Astrocyte of the cerebellum (primary cell): ENCODE data around the gene MYBBP1A.

ENCODE experiments used
- DNase-seq: peaks from one replicate; pipeline ENCODE4 v3.0.0-alpha.2; 2011; ENCODE audit warnings: low read depth
- H3K4me3 ChIP-seq: 2 replicates; pipeline ENCODE4 v1.5.1; 2011; ENCODE audit warnings: mild to moderate bottlenecking, low read depth, low read length, moderate library complexity
- CTCF ChIP-seq: IDR thresholded peaks from 2 replicates; pipeline ENCODE4 v1.5.1; 2012; ENCODE audit warnings: low read length, low read depth, moderate library complexity, mild to moderate bottlenecking; ENCODE audit errors: missing control alignments
- in situ Hi-C: cut with HindIII; loops from 2 replicates; pipeline ENCODE4 v1.10.0; 2017; ENCODE audit warnings: low sequenced_read_pairs

The MYBBP1A gene

GRCh38 chr17:4527566-4528125 lies 27.5 kb downstream of the MYBBP1A start:
- no peak for DNase-seq
- in situ Hi-C loops: no loop called here
- no peak overlapping the region for H3K4me3 ChIP-seq
- TF ChIP-seq CTCF: no peak

DNA sequence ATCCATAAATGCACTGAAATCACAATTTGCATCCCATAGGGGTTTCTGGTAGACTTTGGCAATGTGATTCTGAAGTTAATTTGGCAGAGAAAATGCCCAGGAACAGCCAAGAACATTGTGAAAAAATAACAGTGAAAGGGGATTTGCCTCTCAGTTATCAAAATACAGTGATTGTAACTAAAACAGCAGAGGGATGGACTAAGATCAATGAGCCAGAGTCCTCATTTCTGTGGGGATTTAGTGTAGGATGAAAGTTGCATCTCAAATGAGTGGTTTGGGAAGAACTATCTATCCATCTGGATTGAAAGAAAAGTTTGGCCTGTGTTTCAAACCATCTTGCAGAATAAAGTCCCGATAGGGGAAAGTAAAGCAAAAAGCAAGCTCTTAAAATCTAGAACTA lies 28.1 kb downstream of the MYBBP1A start:
- no peak overlapping the region for H3K4me3 ChIP-seq
- in situ Hi-C loops: no loop called here
- TF ChIP-seq CTCF: no peak
- DNase-seq: no peak

DNA sequence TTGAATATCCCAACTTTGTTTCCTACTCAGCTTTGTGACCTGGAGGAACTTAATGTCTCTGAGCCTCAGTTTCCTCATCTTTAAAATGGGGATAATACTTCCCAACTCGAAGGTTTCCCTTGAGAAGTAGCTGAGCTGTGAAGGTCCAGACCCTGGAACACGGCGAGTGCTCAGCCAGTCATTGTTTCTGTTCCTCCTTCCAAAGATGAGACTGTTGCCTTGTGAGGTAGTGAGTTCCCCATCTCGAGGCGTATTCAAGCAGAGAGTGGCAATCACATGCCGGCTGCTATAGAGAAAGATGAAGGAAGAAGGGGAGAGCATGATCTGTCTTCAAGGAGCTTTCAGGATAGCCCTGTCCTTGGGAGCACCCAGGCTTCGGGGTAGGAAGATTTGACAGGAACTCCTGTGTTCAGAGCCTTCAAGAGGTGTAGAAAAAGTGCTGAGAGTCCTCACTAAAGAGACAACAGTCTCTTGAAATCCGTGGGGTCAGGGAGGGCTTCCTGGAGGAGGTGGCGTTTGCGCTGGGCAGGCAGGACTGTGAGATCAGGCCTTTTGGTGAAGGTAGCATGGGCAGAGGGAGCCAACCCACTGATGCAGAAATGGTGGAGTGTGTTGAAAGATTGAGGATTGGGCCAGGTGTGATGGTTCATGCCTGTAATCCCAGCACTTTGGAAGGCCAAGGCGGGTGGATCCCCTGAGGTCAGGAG lies 29.3 kb downstream of the MYBBP1A start:
- DNase-seq: no peak
- TF ChIP-seq CTCF: no peak
- H3K4me3 ChIP-seq: no peak overlapping the region
- in situ Hi-C loops: no loop called here

DNA sequence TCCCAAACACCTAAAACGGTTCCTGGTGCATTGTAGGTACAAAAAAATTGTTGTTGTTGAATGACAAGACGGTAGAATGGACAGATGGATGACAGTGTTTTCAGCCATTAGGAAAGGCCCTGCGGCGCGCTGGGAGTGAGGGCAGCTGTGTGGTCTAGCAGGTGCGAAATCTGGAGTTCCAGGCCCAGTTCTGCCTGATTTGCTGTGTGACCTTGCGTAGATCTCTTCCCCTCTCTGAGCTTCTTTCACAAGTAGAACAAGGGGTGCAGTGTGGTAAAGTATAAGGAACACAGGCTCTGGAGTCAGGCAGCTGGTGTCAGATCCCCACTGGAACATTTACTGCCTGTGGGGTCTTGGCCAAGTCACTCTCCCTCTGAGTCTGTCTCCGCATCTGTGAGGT lies 31.2 kb downstream of the MYBBP1A start:
- no peak for DNase-seq
- no peak for TF ChIP-seq CTCF
- H3K4me3 ChIP-seq: no peak overlapping the region
- in situ Hi-C loops: no loop called here

DNA sequence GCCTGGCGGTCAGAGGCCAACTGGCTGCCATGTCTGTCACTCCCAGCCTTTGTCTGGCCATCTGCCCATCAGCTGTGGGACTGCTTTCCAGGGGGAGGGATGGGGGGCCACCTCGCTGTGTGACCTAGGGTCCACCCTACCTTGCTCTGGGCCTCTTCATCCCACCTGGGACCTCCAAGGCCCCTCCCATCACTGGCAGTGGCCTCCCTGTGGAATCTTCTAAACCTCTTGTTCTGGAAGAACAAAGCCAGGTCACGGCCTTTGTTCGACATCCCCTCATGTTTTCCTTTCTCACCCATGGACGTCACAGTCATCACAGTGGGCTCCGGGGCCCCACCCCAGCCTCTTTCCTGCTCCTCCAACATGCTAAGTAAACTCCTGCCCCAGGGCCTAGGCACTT lies 32.5 kb downstream of the MYBBP1A start:
- no peak overlapping the region for H3K4me3 ChIP-seq
- in situ Hi-C loops: no loop called here
- no peak for TF ChIP-seq CTCF
- no peak for DNase-seq

- no peak for DNase-seq
- in situ Hi-C loops: no loop called here
- no peak overlapping the region for H3K4me3 ChIP-seq
- no peak for TF ChIP-seq CTCF
Measured at GRCh38 chr17:4520894-4521600, 34.1 kb downstream of the MYBBP1A start.
